ENCODE results near the gene GDPD4.

GDPD4 gene

GRCh38 chr11:77299528-77299993, 1.9 kb downstream of the GDPD4 start:
- DNase-seq, result no peak

GRCh38 chr11:77294040-77294439, 7.4 kb downstream of the GDPD4 start:
- no peak for DNase-seq

DNA sequence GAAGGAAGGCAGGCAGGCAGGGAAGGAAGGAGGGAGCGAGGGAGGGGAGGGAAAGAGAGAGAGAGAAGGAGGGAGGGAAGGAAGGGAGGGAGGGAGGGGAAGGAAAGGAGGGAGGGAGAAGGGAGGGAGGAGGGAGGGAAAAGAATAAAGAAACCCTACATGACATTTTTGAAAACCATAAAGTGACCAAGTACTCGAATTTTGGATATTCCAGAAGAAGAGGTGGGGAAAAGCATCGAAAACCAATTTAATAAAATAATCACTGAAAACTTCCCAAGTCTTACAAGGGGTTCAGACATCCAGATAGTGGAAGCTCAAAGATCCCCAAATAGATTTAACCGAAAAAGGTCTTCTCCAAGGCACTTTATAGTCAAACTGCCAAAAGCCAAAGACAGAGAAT, 11.7 kb downstream of the GDPD4 start:
- DNase-seq, result no peak

- DNase-seq, result no peak
Observed at GRCh38 chr11:77287615-77288273, 13.7 kb downstream of the GDPD4 start.

DNA sequence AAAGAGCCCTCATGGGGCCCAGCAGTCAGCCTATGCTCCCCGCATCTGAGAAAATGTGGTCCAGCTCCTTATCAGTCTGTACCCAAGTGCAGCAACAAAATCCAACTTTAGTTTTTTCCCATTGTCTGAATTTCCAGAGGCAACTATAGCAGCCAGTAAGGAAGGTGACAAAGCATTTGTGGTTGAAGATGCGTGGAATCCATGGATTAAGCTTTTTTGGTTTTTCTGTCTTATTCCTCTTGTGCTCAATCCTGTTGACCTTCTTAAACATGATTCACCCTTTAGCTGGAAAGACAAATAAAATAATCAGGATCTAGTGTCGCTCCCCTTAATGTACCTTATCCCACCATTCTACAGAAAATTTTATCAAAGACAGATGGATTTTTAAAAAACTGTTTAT, 14.3 kb downstream of the GDPD4 start:
- DNase-seq, result no peak

- no peak for DNase-seq
Observed at GRCh38 chr11:77284476-77285468, 16.7 kb downstream of the GDPD4 start.

GRCh38 chr11:77283101-77283500, 18.4 kb downstream of the GDPD4 start:
- no peak for DNase-seq

DNA sequence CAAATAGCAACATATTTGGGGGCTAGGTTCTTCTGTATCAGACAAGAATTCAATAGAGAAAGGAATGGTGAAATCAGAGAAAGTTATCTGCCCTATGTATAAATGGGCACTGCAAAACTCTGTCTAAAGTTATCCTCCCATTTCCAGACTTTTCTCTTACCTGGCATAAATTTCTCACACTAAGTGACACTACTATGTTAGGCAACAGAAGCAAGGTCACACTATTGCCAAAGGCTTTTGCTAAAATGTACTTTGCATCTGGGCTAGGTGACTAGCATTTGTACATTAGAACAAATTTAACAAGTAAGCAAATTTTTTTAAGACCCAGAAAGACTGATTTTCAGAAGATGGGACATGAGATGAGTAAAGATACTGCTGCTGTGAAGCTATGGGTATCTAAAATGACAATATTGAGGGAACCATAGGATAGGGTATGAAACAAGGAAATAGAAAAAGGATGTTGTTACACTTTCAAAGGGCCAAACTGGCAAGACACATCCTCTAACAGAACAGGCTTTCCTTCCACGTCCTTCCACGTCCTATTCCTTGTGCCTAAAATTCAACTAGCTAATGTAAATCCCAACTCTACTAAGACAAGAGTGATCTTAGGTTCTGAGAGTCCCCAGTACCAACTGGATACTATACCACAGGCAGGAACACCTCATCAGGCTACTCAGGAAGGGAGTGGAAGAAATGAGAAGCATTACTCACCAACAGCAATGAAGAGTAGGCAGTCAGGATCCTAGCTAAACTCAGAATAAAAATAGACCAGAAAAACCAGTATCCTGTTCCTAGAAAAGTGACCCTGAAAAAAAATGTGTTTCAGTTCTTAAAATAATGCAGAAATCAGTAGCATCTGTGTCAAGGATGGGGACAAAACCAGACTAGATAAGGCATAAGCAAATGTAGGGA, 22.6 kb downstream of the GDPD4 start:
- no peak for DNase-seq

- no peak for DNase-seq
Observed at GRCh38 chr11:77276271-77276670, 25.2 kb downstream of the GDPD4 start.

DNA sequence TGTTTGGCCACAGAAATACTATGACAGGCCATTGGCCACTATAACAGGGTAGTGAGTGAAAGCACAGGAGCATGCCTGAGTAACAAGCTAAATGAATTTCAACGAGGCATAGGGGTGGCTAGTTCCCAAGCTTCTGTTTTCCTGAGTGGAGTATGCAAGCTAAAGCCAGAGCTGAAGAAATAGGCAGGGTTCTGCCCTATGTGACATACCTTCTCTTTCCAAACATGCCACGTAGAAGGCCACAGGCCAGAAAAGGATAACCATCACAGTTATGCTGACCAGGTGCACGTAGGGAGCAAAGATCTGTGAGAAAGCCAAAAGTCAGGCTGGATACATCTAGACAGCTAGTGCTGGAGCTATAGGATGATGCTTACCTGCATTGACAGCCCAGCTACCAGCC, 30.6 kb downstream of the GDPD4 start:
- DNase-seq, result no peak

DNA sequence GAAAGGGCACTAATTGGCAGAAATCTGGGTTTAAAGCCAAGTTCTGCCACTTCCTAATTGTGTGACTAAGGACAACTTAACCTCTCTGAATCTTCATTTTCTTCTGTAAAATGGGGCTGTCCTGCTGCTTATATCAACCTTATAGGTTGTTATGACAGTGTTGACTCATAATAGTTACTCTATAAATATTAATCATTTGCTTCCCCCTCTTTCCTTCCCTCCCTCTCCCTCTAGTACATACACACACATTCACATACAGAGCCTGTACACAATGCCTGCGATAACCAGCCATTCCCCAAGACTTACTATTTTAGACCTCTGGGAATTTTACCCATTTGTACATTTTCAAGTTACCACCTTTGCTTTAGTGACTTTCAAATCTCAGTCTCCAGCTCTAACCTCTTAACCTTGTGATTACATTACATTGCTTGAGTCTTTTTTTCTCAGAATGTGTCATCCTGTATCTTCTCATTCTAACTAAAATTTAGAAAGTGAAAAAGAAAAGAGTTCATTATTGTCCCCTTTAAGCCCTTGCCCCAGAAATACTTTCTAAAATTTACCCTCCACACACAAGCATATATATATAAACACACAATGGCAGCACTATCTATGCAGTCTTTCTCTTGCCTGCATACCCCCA, 31.9 kb downstream of the GDPD4 start:
- no peak for DNase-seq

DNA sequence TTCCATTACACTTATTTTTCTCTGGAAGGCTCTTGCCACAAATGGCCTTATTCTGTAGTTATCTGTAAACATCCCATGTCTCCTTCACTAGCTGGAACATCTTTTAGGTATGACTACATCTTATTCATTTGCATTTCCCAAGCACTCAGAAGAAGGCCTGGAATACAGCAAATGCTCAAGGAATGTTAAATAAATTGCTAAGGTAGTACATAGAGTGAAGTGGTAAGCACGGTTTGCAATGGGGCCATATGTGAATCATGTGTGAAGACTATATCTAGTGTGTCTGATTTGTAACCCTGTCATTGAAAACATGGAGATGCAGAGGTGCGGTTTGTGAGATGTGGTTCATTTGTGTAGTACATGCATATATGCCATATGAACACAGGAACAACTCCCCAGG, 33.5 kb downstream of the GDPD4 start:
- no peak for DNase-seq

GRCh38 chr11:77266766-77267165, 34.7 kb downstream of the GDPD4 start:
- DNase-seq, result no peak

DNA sequence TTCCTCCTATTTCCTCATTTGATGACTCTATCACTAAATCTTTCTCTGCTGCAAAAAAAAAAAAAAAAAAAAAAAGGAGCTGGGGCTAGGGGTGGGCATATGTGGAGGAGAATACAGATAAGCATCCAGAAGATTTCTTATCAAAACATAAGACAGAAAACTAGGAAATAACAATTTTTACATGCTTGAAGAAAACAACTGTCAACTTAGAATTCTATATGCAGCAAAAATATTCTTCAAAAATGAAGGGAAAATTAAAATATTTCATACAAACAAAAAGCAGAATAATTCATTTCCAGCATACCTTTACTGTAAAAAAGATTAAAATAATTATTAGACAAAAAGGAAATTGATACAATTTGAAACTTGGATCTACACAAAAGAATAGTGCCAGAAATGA, 38.7 kb downstream of the GDPD4 start:
- DNase-seq, result no peak

DNA sequence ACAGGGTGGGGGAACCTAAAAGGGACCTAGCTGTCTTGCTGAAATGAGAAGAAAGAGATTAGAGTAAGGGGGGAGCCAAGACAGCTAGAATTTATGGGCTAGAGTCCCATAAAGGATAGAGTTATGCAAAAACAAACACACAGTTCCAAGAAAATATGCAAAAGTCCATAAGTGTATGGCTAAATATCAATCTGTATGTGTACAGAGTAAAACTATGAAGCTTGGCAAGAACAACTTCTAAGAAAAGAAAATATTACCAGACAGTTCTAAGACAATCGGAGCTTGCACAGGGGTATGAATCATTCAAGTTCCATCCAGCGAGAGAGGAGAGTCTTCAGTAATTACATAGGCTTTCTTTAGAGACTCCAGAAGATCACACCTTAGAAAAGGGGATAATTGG, 41.8 kb downstream of the GDPD4 start:
- no peak for DNase-seq

GRCh38 chr11:77253690-77254089, 47.8 kb downstream of the GDPD4 start:
- DNase-seq, result no peak

GRCh38 chr11:77252555-77253270, 48.8 kb downstream of the GDPD4 start:
- DNase-seq, result no peak

- no peak for DNase-seq
Observed at GRCh38 chr11:77250881-77251640, 50.4 kb downstream of the GDPD4 start.

GRCh38 chr11:77249427-77249826, 52.1 kb downstream of the GDPD4 start:
- DNase-seq, result no peak

- DNase-seq, result no peak
Observed at GRCh38 chr11:77244277-77245027, 57.0 kb downstream of the GDPD4 start.

Measured in NCI-H1105 (cell line).